ENCODE measurements around the gene GSK3B. TPM values are rescaled to one million over a fixed set of nuclear protein-coding genes. Genes with fewer than 3 reads are reported as not detected.
A peak's percentile ranks its signal among the peaks of the same experiment; 100 is the strongest.

Gene GSK3B
- polyA plus RNA-seq, 4 donors = 13.5 to 32.2 (median 21.2) TPM

DNA sequence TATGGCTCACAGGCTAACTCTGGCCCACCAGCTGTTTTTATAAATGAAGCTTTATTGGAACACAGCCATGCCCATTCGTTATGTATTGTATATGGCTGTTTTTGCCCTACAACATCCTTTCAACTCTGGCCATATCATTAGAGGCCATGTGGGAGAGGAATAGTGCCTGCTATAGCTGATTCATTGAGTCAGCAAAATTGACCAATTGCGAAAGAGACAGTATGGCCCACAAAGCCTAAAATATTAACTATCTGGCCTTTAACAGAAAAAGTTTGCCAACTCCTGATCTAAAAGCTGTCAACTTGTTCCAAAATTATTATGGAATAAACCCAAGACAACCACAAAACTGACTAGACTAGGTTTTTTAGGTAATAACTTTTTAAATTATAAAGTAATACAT, 311.0 kb downstream of the GSK3B start:
- DNase-seq (peak; percentile 23 to 42), FAIRE-seq (no peak)
- Histone ChIP-seq H3K4me3 (ENCODE audit: low read depth in 1 of 3, low read length in 3 of 3) (peak overlapping the region in 2 of 3 donors; percentile 42 to 64), H3K27ac (ENCODE audit: low read depth in 1 of 3, low read length in 2 of 3) (peak overlapping the region in 2 of 3 donors; percentile 85 to 87), H3K9me3 (ENCODE audit: control insufficient read depth in 2 of 2, insufficient read depth in 1 of 2, low read depth in 1 of 2, low read length in 1 of 2) (no peaks in the 10 kb centered on the region), H3K36me3 (ENCODE audit: control insufficient read depth in 3 of 3, insufficient read depth in 2 of 3, low read depth in 1 of 3, low read length in 3 of 3) (peaks cover 0 to 9% (median 0%) of the 10 kb centered on the region in 3 donors), H3K27me3 (ENCODE audit: control insufficient read depth in 3 of 3, insufficient read depth in 3 of 3, low read length in 3 of 3) (no peaks in the 10 kb centered on the region), H3K4me1 (ENCODE audit: control insufficient read depth in 3 of 3, insufficient read depth in 2 of 3, low read depth in 1 of 3, low read length in 2 of 3) (peaks cover 3 to 34% (median 6%) of the 10 kb centered on the region in 3 donors)
- 49 to 64% (median 50%) methylated on average over 2 of the region's 2 CpGs for WGBS, 3 donors

DNA sequence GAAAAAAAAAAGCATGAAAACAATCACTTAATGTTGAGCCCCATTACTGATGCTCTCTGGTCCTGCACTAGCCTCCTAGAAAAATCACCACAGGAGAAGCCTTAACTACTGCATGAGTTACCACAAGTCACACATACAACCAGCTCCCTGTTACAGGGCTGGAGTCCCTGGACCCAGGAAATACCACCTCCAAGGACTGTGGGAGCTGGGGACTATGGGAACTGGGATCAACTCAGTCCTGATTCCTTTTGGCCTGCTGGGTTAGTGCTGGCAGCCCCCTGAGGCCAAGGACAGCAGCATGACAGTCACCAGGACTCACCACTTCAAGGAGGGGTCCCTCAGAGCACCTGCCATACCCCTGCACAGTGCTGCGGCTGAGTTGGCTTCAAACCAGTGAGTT, 311.8 kb downstream of the GSK3B start:
- DNase-seq = peak; percentile 51 to 59
- FAIRE-seq = no peak
- Histone ChIP-seq H3K4me3 (ENCODE audit: low read depth in 1 of 3, low read length in 3 of 3) (peak overlapping the region in 2 of 3 donors; percentile 42 to 64), H3K9me3 (ENCODE audit: control insufficient read depth in 2 of 2, insufficient read depth in 1 of 2, low read depth in 1 of 2, low read length in 1 of 2) (no peaks in the 10 kb centered on the region), H3K4me1 (ENCODE audit: control insufficient read depth in 3 of 3, insufficient read depth in 2 of 3, low read depth in 1 of 3, low read length in 2 of 3) (peaks cover 3 to 34% (median 6%) of the 10 kb centered on the region in 3 donors), H3K36me3 (ENCODE audit: control insufficient read depth in 3 of 3, insufficient read depth in 2 of 3, low read depth in 1 of 3, low read length in 3 of 3) (peaks cover 0 to 6% (median 0%) of the 10 kb centered on the region in 3 donors), H3K27ac (ENCODE audit: low read depth in 1 of 3, low read length in 2 of 3) (peak overlapping the region; percentile 85 to 92 (median 87)), H3K27me3 (ENCODE audit: control insufficient read depth in 3 of 3, insufficient read depth in 3 of 3, low read length in 3 of 3) (no peaks in the 10 kb centered on the region)
- 6 to 57% (median 47%) methylated on average over 1 of the region's 1 CpG for WGBS, 3 donors

DNA sequence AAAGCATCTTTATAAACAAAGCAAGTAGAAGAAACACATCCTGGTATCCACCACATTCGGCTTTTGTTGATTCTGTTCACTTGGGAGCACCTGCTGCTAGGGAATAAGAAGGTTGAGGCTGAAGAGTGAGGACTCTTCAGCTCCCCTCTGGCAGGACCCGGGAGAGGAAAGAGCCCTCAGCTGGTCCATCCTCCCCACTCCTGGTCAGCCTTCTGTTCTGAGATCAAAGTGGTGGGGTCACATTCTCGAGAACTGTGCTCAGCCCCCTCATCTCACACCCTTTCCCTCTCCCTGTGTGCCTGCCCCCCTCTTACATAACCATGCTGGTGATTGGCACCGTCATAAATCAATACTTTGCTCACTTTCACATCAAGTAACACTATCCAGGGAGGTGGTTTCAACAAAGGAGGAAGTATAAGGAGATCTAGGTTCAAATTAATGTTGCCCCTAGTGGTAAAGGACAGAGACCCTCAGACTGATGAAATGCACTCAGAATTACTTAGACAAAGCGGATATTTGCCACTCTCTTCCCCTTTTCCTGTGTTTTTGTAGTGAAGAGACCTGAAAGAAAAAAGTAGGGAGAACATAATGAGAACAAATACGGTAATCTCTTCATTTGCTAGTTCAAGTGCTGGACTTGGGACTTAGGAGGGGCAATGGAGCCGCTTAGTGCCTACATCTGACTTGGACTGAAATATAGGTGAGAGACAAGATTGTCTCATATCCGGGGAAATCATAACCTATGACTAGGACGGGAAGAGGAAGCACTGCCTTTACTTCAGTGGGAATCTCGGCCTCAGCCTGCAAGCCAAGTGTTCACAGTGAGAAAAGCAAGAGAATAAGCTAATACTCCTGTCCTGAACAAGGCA, 312.7 kb downstream of the GSK3B start, which contains the start of gene NR1I2:
Gene NR1I2, plus strand, starts transcription at position 772 of the 869 bp plus-strand sequence.
- peaks cover 0 to 5% of the 10 kb centered on the region in 2 donors for H3K9me3 ChIP-seq (ENCODE audit: control insufficient read depth in 2 of 2, insufficient read depth in 1 of 2, low read depth in 1 of 2, low read length in 1 of 2)
- H3K4me3 ChIP-seq (ENCODE audit: low read depth in 1 of 3, low read length in 3 of 3) = peak within 1 kb of the TSS in 2 of 3 donors; percentile 42 to 64
- 15 to 62% (median 34%) methylated on average over 10 of the region's 10 CpGs for WGBS, 3 donors
- H3K27ac ChIP-seq (ENCODE audit: low read depth in 1 of 3, low read length in 2 of 3) = peak within 1 kb of the TSS; percentile 85 to 92 (median 87)
- H3K27me3 ChIP-seq (ENCODE audit: control insufficient read depth in 3 of 3, insufficient read depth in 3 of 3, low read length in 3 of 3) = no peaks in the 10 kb centered on the region
- peaks cover 3 to 31% (median 5%) of the 10 kb centered on the region in 3 donors for H3K4me1 ChIP-seq (ENCODE audit: control insufficient read depth in 3 of 3, insufficient read depth in 2 of 3, low read depth in 1 of 3, low read length in 2 of 3)
- no peak for FAIRE-seq
- no peaks in the 10 kb centered on the region for H3K36me3 ChIP-seq (ENCODE audit: control insufficient read depth in 3 of 3, insufficient read depth in 2 of 3, low read depth in 1 of 3, low read length in 3 of 3)
- DNase-seq = peak; percentile 91 to 94

DNA sequence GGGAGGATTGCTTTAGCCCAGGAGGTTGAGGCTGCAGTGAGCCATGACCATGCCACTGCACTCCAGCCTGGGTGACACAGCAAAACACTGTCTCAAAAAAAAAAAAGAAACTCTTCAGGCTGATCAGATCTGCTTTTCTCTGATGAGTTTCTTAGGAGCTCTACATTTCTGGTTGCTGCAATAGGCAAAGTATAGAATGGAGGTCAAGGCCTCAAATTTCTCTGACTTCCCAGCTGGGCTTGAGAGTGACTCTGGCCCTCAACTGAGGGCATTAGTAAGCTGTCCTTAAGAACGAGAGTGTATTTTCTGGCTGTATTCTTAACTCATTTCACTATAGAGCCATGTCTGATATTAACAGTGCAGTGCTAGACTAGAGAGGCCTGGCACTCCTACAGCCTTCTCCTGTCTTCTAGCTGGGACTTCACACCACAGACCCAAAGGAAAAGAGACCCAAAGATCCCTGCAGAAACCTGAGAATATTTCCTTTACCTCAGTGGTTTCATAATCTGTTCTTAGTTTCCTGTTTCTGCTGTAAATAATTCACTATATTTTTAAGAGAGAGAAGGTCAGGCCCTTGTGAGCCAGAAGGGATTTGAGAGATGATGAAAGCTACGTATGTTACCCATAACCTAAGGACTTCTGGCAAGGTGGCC, 314.4 kb downstream of the GSK3B start:
- Histone ChIP-seq H3K27me3 (ENCODE audit: control insufficient read depth in 3 of 3, insufficient read depth in 3 of 3, low read length in 3 of 3) (no peaks in the 10 kb centered on the region), H3K9me3 (ENCODE audit: control insufficient read depth in 2 of 2, insufficient read depth in 1 of 2, low read depth in 1 of 2, low read length in 1 of 2) (peaks cover 0 to 8% of the 10 kb centered on the region in 2 donors), H3K4me3 (ENCODE audit: low read depth in 1 of 3, low read length in 3 of 3) (no peak overlapping the region), H3K36me3 (ENCODE audit: control insufficient read depth in 3 of 3, insufficient read depth in 2 of 3, low read depth in 1 of 3, low read length in 3 of 3) (no peaks in the 10 kb centered on the region), H3K4me1 (ENCODE audit: control insufficient read depth in 3 of 3, insufficient read depth in 2 of 3, low read depth in 1 of 3, low read length in 2 of 3) (peaks cover 0 to 17% (median 3%) of the 10 kb centered on the region in 3 donors), H3K27ac (ENCODE audit: low read depth in 1 of 3, low read length in 2 of 3) (peak overlapping the region in 1 of 3 donors; percentile 7)
- WGBS, 3 donors = 71 to 85% (median 73%) methylated on average over 2 of the region's 2 CpGs
- DNase-seq (peak in 1 of 2 donors; percentile 15), FAIRE-seq (no peak)

DNA sequence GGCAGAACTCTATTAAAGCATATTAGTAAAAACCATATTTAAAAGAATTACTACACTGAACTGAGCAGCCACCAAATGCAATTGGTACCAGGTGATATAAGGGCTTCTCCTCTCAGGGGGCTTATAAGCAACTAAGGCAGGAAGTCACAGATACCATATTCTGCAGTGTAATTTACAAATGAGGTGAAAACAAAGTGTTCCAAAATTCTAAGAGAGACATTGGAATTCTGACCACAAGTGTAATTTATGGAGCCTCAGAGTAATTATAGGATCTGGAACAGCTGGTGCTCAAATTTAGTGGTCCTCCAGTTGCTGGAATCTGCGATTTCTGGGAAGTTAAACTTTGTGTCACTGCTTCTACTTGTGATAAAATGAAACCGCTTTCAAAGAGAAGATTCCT, 315.4 kb downstream of the GSK3B start:
- no peak overlapping the region for H3K27ac ChIP-seq (ENCODE audit: low read depth in 1 of 3, low read length in 2 of 3)
- no peaks in the 10 kb centered on the region for H3K27me3 ChIP-seq (ENCODE audit: control insufficient read depth in 3 of 3, insufficient read depth in 3 of 3, low read length in 3 of 3)
- 75 to 90% (median 80%) methylated on average over 2 of the region's 2 CpGs for WGBS, 3 donors
- DNase-seq = no peak
- peaks cover 0 to 17% (median 3%) of the 10 kb centered on the region in 3 donors for H3K4me1 ChIP-seq (ENCODE audit: control insufficient read depth in 3 of 3, insufficient read depth in 2 of 3, low read depth in 1 of 3, low read length in 2 of 3)
- peaks cover 0 to 8% of the 10 kb centered on the region in 2 donors for H3K9me3 ChIP-seq (ENCODE audit: control insufficient read depth in 2 of 2, insufficient read depth in 1 of 2, low read depth in 1 of 2, low read length in 1 of 2)
- H3K36me3 ChIP-seq (ENCODE audit: control insufficient read depth in 3 of 3, insufficient read depth in 2 of 3, low read depth in 1 of 3, low read length in 3 of 3) = no peaks in the 10 kb centered on the region
- no peak for FAIRE-seq
- no peak overlapping the region for H3K4me3 ChIP-seq (ENCODE audit: low read depth in 1 of 3, low read length in 3 of 3)

DNA sequence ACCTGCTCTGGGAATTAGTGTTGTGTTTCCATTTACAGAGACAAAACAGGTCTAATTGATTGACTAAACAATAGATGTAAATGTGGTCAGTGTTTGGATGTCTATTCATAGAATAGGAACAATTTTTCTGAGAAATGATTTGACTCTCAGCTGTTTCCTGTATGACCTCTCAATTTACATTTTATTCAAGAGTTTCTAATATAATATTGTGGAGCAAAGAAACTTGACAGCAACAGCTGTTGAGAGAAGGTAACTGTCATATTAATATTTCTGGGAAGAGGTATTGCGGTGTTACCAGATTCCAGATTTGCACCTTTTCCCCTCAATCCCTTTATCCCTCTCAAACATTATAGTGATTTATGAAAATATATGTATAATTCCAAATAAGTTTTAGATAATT, 316.1 kb downstream of the GSK3B start:
- Histone ChIP-seq H3K27ac (ENCODE audit: low read depth in 1 of 3, low read length in 2 of 3) (no peak overlapping the region), H3K4me3 (ENCODE audit: low read depth in 1 of 3, low read length in 3 of 3) (no peak overlapping the region), H3K27me3 (ENCODE audit: control insufficient read depth in 3 of 3, insufficient read depth in 3 of 3, low read length in 3 of 3) (no peaks in the 10 kb centered on the region), H3K36me3 (ENCODE audit: control insufficient read depth in 3 of 3, insufficient read depth in 2 of 3, low read depth in 1 of 3, low read length in 3 of 3) (no peaks in the 10 kb centered on the region), H3K9me3 (ENCODE audit: control insufficient read depth in 2 of 2, insufficient read depth in 1 of 2, low read depth in 1 of 2, low read length in 1 of 2) (peaks cover 0 to 8% of the 10 kb centered on the region in 2 donors), H3K4me1 (ENCODE audit: control insufficient read depth in 3 of 3, insufficient read depth in 2 of 3, low read depth in 1 of 3, low read length in 2 of 3) (peaks cover 0 to 17% (median 3%) of the 10 kb centered on the region in 3 donors)
- WGBS, 3 donors = 91 to 100% (median 97%) methylated on average over 1 of the region's 1 CpG
- FAIRE-seq (no peak), DNase-seq (no peak)

DNA sequence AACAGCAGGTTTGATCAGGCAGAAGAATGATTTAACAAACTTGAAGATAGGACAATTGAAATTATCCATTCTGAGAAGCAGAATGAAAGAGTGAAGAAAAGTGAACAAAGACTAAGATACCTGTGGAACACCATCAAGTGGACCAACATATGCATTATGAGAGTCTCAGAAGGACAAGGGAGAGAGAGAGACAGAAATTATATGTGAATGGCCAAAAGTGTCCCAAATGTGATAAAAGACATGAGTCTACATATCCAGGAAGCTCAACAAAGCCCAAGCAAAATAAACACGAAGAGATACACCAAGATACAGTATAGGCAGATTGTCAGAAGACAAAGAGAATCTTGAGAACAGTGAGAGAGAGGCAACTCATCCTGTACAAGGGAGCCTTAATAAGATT, 317.9 kb downstream of the GSK3B start:
- Histone ChIP-seq H3K4me1 (ENCODE audit: control insufficient read depth in 3 of 3, insufficient read depth in 2 of 3, low read depth in 1 of 3, low read length in 2 of 3) (peaks cover 0 to 14% (median 3%) of the 10 kb centered on the region in 3 donors), H3K9me3 (ENCODE audit: control insufficient read depth in 2 of 2, insufficient read depth in 1 of 2, low read depth in 1 of 2, low read length in 1 of 2) (peaks cover 0 to 8% of the 10 kb centered on the region in 2 donors), H3K36me3 (ENCODE audit: control insufficient read depth in 3 of 3, insufficient read depth in 2 of 3, low read depth in 1 of 3, low read length in 3 of 3) (no peaks in the 10 kb centered on the region), H3K4me3 (ENCODE audit: low read depth in 1 of 3, low read length in 3 of 3) (no peak overlapping the region), H3K27me3 (ENCODE audit: control insufficient read depth in 3 of 3, insufficient read depth in 3 of 3, low read length in 3 of 3) (no peaks in the 10 kb centered on the region), H3K27ac (ENCODE audit: low read depth in 1 of 3, low read length in 2 of 3) (no peak overlapping the region)
- DNase-seq = no peak
- 63 to 73% (median 65%) methylated on average over 1 of the region's 1 CpG for WGBS, 3 donors
- FAIRE-seq = no peak

DNA sequence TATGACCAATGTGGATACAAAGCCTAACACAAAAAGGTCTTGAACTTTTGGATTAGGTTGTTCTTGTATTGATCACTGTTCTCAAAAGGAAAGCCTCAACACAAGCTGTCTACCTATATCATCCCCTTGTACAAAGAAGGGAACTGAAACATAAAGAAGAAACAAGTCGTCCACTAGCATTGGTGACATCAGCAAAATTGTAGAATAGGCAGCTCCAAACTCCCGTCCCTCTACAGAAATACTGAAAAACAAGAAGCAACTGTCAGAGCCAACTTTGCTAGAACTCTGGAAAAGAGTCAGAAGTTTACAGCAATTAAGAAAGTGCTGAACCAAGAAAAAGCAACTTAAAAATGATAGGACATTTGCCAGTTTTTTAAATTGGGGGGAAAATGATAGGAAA, 319.8 kb downstream of the GSK3B start:
- Histone ChIP-seq H3K4me3 (ENCODE audit: low read depth in 1 of 3, low read length in 3 of 3) (no peak overlapping the region), H3K27me3 (ENCODE audit: control insufficient read depth in 3 of 3, insufficient read depth in 3 of 3, low read length in 3 of 3) (no peaks in the 10 kb centered on the region), H3K36me3 (ENCODE audit: control insufficient read depth in 3 of 3, insufficient read depth in 2 of 3, low read depth in 1 of 3, low read length in 3 of 3) (no peaks in the 10 kb centered on the region), H3K27ac (ENCODE audit: low read depth in 1 of 3, low read length in 2 of 3) (no peak overlapping the region), H3K4me1 (ENCODE audit: control insufficient read depth in 3 of 3, insufficient read depth in 2 of 3, low read depth in 1 of 3, low read length in 2 of 3) (no peaks in the 10 kb centered on the region), H3K9me3 (ENCODE audit: control insufficient read depth in 2 of 2, insufficient read depth in 1 of 2, low read depth in 1 of 2, low read length in 1 of 2) (peaks cover 0 to 8% of the 10 kb centered on the region in 2 donors)
- FAIRE-seq = no peak
- no peak for DNase-seq
- 51 to 76% (median 75%) methylated on average over 2 of the region's 2 CpGs for whole genome bisulfite sequencing, 3 donors

All from small intestine (tissue), 7 donors.